ENCODE data around the gene CLTA.
"Not testable (repeated sequence)": the region's sequence is repeated elsewhere in the genome, so short reads cannot be mapped to it uniquely, and the experiment has no call there.

Gene CLTA

GRCh38 chr9:36192196-36192595 is 1.5 kb downstream of the CLTA start:
- DNase-seq, result no peak

DNA sequence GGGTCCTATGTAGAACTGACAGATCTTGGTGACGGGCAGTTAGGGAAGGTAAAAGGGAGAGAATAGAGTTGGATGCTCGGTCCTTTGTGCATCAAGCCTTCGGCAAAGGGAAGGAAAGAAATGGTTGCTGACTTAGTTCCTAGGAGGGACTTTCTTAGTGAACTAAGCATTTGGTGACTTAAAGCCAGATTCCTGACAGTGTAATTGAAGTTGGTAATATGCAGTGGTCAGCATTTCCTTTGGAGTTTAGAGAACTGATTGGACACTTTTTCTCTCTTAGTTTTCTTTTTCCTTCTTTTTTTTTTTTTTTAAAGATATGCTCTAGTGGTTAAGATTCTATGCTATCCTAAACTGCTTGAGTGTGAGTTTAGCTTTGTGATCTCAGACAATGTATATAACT is 2.3 kb downstream of the CLTA start:
- no peak for DNase-seq

DNA sequence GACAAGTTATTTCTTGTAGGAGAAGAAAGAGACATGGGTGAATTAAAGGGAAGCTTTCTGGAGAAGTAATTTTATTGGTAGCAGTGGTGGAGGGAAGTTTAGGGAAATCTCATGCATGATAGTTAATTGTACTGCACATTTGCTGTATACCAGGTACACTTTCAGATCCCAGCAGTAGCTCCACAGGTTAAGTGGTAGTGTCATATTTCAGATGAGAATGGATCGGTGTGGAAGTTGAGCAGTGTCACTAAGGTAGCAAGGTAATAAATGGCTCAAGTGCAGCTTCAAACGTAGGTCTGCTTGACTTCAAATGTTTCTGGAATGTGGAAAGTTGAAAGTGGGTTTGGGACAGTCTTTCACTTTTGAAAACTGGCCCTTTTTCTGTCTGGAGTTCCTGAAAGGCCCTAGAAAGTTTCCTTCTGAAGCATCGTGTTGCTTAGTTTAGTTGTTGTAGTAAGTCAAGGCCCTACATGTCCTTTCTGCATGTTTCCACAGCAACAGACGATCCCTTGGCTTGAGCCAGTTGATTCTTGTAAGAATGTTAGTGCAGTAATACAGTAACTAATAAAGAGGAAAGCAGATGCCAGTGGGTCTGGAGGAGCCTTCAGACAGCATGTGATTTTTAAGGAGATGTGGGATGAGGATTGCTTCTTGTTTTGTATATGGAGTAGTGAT is 3.7 kb downstream of the CLTA start:
- DNase-seq, result no peak

GRCh38 chr9:36204906-36205547 is 14.3 kb downstream of the CLTA start:
- no peak for DNase-seq

DNA sequence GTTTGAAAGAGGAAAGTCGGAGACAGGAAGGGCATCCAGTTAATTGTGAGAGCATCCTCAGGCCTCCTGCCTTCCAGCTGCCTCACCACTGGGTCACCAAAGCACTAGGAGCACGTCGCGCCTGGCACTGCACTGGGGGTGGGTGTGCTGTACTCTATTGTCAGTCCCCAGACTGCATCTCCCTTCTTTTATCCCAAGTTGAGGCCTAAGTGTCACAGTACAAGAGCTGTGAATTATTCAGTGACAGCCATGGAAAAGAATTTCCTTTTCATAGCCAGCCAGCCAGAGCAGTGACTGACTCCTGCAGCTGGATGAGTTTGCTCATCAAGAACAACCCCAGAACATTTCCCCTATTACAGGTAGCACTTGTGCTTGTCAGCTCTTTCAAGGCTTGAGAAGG is 16.3 kb downstream of the CLTA start:
- DNase-seq, result no peak

DNA sequence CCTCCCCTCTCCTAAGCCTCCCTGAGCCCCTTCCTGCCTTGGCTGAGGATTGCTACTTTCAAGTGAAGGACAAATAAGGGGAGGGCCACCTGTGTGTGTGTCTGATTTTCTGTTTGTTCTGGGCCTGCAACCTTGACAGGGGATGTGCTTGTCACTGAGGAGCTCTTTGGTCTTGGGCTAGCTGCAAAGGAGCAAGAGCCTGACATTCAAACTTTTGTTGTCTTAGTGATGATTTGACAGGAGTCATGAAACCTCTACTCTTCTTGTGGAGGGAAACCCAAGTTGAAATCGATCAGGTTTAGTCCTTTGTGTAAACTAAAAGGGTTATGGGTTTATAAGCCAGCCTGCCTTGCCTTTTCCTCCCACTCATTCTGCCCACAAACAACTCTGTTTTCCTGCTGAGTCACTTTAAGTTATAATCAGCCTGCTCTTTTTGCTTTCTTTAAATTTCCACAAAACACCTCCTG is 16.9 kb downstream of the CLTA start:
- no peak for DNase-seq

DNA sequence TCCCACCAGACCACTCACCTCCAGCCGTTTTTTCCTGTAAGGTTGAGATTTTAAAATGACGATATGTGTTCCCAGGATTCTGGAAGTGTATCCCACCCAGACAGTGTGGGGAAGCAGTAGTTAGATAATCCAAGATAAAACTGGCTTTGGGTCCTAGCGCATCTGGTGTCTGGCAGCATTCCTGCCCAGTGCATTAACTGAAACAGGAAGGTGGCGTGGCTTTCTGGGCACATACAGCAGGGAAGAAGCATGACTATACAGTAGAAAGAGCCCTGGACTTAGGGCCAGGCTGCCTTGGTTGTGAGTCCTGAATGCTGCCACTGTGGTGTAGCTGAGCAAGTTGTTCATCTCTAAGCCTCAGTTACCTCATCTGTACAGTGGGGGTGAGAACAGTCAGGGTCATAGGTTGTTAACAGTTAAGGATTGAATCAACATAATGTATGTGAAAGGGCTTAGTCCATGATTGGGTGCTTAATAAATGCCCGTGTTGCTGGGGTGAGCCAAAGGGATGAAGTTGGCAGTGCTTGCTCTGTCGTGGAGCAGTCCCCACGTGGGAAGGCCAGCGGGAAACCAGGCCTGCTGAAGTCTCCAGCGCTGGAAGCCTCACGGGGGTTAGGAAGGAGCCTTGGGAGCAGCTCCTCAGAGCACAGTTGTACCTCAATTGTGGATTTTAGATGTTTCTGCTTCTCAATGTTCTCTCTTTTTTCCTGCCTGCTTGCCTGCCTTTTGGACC is 18.0 kb downstream of the CLTA start:
- no peak for DNase-seq

- no peak for DNase-seq
These were observed 20.0 kb downstream of the CLTA start for GRCh38 chr9:36210722-36211121.

DNA sequence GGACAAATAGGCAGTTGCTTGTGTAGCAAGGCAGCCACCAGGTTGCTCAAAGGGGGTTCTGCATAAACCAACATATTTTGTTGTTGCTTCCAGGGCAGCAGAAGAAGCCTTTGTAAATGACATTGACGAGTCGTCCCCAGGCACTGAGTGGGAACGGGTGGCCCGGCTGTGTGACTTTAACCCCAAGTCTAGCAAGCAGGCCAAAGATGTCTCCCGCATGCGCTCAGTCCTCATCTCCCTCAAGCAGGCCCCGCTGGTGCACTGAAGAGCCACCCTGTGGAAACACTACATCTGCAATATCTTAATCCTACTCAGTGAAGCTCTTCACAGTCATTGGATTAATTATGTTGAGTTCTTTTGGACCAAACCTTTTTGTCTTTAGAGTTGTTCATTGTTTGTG is 20.8 kb downstream of the CLTA start:
- DNase-seq, result no peak

- no peak for DNase-seq
These were observed 22.7 kb downstream of the CLTA start for GRCh38 chr9:36213387-36213786.

GRCh38 chr9:36213989-36214388 is 23.3 kb downstream of the CLTA start:
- DNase-seq, result no peak

- DNase-seq, result no peak
These were observed 23.9 kb downstream of the CLTA start for GRCh38 chr9:36214571-36214970.

DNA sequence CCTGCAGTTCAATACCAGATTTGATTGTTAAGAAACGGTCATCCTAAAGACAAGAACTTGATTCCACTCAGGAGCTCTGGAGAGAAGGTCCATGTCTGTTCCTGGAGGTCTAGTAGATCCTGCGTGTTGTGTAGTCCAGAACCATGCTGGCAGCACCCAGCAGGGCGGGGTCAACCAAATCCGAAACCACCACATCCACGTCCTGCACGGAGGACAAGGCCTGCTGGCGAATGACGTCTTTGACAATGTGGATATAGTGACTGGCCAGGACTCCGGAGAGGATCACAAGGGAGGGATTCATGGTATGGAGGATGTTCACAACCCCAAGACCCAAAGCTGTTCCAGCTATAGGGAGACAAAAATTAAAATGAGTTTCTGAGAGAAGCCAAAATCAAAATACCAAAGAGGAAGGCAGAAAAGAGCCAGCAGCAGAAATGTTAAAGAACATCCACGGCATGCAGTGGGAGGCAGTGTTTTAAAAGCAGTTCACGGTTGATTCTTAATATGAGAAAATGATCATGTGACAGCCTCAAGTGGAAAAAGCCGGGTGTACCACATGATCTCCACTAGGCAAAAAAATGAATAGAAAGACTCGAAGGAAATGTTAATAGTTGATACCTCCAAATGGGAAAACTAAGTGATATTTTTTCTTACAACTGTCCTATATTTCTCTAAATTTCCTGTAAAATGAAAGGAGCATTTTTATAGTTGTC is 26.7 kb downstream of the CLTA start:
- no peak for DNase-seq

DNA sequence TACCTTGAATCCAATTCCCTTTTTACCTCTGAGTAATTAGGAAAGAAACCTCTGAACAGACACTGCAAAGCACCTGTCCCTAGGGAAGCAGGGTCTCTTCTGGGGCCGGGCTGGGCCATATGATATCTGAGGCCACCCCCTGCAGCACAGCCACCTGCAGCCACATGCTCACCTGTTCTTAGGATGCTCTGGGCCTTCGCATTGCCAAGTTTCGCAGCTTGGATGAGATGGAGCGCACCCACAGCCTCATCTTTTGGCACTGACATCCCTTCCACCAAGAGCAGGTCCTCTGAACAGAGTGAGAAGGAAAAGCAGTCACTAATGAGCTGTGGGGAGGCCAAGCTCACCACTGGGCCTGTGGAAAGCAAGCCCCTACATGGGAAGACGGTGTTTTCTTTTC is 27.3 kb downstream of the CLTA start:
- DNase-seq, result no peak

DNA sequence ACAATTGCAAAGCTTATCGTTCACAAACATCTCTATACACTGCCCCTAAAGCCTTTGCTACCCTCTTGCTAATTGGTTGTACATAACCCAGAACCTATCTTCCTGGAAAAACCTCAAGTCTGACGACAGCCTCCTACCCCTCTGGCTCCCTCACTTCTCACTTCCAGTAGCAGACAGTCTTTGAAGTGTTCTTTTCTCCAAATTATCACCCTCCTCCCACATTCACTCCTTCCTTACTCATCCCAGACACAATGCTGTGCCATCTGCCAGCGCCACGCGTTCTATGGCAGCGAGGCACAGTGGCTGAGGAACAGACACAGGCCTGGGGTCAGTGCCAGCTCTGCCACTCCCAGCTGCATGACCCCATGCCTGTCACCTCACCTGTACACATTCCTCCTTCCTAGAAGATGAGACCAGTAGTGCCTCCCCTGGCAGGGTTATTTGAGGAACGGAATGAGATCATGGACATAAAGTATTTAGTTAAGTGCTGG is 27.7 kb downstream of the CLTA start:
- DNase-seq, result no peak

DNA sequence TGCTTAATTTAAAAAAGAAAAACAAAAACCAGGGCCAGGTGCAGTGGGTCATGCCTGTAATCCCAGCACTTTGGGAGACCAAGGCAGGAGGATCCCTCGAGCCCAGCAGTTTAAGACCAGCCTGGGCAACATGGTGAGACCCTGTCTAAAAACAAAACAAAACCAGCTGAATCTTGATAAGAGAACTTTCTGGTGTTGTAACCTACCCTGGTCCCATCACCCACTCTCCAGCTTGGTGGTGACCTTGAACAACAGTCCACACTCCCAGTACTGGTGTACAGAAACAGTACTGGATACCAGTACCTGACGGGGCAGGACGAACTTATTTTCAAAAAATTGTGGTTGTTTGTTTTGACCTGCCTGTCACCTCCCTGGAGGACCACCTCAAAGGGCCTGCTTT is 30.9 kb downstream of the CLTA start:
- no peak for DNase-seq

- DNase-seq, result no peak
These were observed 31.7 kb downstream of the CLTA start for GRCh38 chr9:36222449-36222848.

GRCh38 chr9:36237230-36237629 is 46.5 kb downstream of the CLTA start:
- DNase-seq, result no peak

DNA sequence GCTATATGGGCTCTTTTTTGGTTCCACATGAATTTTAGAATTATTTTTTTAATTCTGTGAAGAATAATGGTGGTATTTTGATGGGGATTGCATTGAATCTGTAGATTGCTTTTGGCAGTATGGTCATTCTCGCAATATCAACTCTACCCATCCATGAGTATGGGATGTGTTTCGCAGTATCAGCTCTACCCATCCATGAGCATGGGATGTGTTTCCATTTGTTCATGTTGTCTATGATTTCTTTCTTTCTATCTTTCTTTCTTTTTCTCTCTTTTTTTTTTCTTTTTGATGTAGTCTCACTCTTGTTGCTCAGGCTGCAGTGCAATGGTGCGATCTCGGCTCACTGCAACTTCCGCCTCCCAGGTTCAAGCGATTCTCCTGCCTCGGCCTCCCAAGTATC is 48.5 kb downstream of the CLTA start:
- not testable (repeated sequence) for DNase-seq

- DNase-seq, result not testable (repeated sequence)
These were observed 49.0 kb downstream of the CLTA start for GRCh38 chr9:36239675-36240074.

DNA sequence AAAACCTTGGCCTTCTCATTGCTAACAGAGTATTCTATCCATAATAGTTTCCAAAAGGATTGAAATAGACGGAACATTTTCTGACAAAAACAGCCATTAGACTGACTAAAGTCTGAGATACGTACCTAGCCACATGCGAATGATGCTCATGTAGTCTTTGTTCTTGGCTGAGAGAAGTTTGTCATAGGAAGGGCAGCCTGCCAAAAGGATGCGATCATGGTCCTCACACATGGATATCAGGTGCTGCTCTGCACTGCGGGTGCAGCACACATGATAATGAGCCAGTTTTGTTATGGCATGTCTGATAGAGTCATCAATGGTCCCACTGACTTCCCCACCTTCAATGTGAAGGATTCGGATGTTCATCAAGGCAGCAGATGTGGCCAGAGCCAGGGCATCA is 55.2 kb downstream of the CLTA start:
- DNase-seq, result no peak

GRCh38 chr9:36247356-36247755 is 56.6 kb downstream of the CLTA start:
- DNase-seq, result no peak

DNA sequence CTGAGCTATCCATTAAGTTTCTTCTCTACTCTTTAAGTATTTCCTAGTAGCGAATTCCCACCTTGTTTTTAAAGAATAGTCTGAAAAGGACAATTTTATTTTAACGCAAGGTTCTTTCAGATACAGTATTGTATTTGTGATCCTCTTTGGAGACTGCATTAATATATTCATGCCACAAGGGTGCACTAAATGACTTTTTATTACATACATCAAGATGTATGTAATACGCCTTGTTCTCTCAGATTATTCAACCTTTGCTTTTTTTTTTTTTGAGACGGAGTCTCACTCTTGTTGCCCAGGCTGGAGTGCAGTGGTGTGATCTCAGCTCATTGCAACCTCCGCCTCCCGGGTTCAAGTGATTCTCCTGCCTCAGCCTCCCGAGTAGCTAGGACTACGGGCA is 57.3 kb downstream of the CLTA start:
- not testable (repeated sequence) for DNase-seq
